HepG2 (cell line): ENCODE results near the gene MAP2K6. TPM values are rescaled to one million over a fixed set of nuclear protein-coding genes. Genes with fewer than 3 reads are reported as not detected.

Experiments used
- ATM ChIP-seq: fragments of 450-650 bp; IDR thresholded peaks from 2 replicates; pipeline ENCODE4 v1.7.1; 2017; ENCODE audit warnings: mild to moderate bottlenecking, borderline replicate concordance
- FOXA1 ChIP-seq, 2 experiments: fragments of 450-650 bp in 1 of 2; sonication (generic) in 1 of 2; formaldehyde crosslinking in 1 of 2; IDR thresholded peaks; 2 replicates each; pipeline versions ENCODE4 v1.4.0 to v1.6.1; 2016 to 2020; ENCODE audit warnings: missing genetic modification reagents in 1 of 2
- GTF3A ChIP-seq: sonication (generic); formaldehyde crosslinking; conservative IDR thresholded peaks from 2 replicates; pipeline ENCODE4 v1.4.0; 2020; ENCODE audit warnings: mild to moderate bottlenecking, missing genetic modification reagents
- HDAC2 ChIP-seq: sonication (generic); formaldehyde crosslinking; IDR thresholded peaks from 2 replicates; pipeline ENCODE4 v1.4.0; 2020; ENCODE audit warnings: missing genetic modification reagents
- HNRNPK ChIP-seq: fragments of 200-400 bp; formaldehyde crosslinking; IDR thresholded peaks from 2 replicates; pipeline ENCODE4 v1.6.1; 2018; ENCODE audit warnings: low read length, low read depth, moderate library complexity, mild to moderate bottlenecking; ENCODE audit not compliant: poor library complexity, severe bottlenecking
- HNRNPLL ChIP-seq: fragments of 200-400 bp; formaldehyde crosslinking; IDR thresholded peaks from 2 replicates; pipeline ENCODE4 v1.6.1; 2017; ENCODE audit warnings: mild to moderate bottlenecking, low read depth, low read length; ENCODE audit not compliant: poor library complexity, severe bottlenecking
- MBNL3 ChIP-seq: fragments of 250-450 bp; sonication (Bioruptor Pico); conservative IDR thresholded peaks from 2 replicates; pipeline ENCODE4 v1.8.0; 2022; ENCODE audit warnings: mild to moderate bottlenecking, inconsistent platforms
- MED1 ChIP-seq: sonication (generic); formaldehyde crosslinking; IDR thresholded peaks from 2 replicates; pipeline ENCODE4 v1.4.0; 2020; ENCODE audit warnings: missing genetic modification reagents
- NFE2L2 ChIP-seq: fragments of 150-350 bp; IDR thresholded peaks from 2 replicates; pipeline ENCODE4 v1.6.1; 2014; ENCODE audit warnings: low read length
- NFYB ChIP-seq: sonication (generic); formaldehyde crosslinking; IDR thresholded peaks from 2 replicates; pipeline ENCODE4 v1.4.0; 2020; ENCODE audit warnings: missing genetic modification reagents
- NR2C2 ChIP-seq: sonication (generic); formaldehyde crosslinking; IDR thresholded peaks from 2 replicates; pipeline ENCODE4 v1.4.0; 2020; ENCODE audit warnings: missing genetic modification reagents, mild to moderate bottlenecking, moderate library complexity, borderline replicate concordance
- PAXIP1 ChIP-seq: sonication (generic); formaldehyde crosslinking; conservative IDR thresholded peaks from 2 replicates; pipeline ENCODE4 v1.4.0; 2020; ENCODE audit warnings: mild to moderate bottlenecking, missing genetic modification reagents, moderate library complexity
- SMC3 ChIP-seq: IDR thresholded peaks from 2 replicates; pipeline ENCODE4 v1.6.1; 2011; ENCODE audit warnings: low read length, improper control_type of control experiment
- SMYD3 ChIP-seq: sonication (generic); formaldehyde crosslinking; IDR thresholded peaks from 2 replicates; pipeline ENCODE4 v1.8.1; 2023; ENCODE audit warnings: mild to moderate bottlenecking, missing genetic modification reagents
- SPEN ChIP-seq: sonication (generic); formaldehyde crosslinking; IDR thresholded peaks from 2 replicates; pipeline ENCODE4 v1.5.1; 2020; ENCODE audit warnings: low read depth, mild to moderate bottlenecking, missing genetic modification reagents
- TCF7 ChIP-seq: sonication (generic); IDR thresholded peaks from 2 replicates; pipeline ENCODE4 v1.6.1; 2016; ENCODE audit warnings: antibody characterized with exemption, low read depth
- ZNF180 ChIP-seq: sonication (generic); formaldehyde crosslinking; IDR thresholded peaks from 2 replicates; pipeline ENCODE4 v1.4.0; 2020; ENCODE audit warnings: low read depth, missing genetic modification reagents, borderline replicate concordance
- ZNF232 ChIP-seq: sonication (generic); formaldehyde crosslinking; IDR thresholded peaks from 2 replicates; pipeline ENCODE4 v1.4.0; 2020; ENCODE audit warnings: missing genetic modification reagents, borderline replicate concordance
- ZNF292 ChIP-seq: sonication (generic); formaldehyde crosslinking; IDR thresholded peaks from 2 replicates; pipeline ENCODE4 v1.8.1; 2022; ENCODE audit warnings: mild to moderate bottlenecking, low read depth, missing genetic modification reagents, borderline replicate concordance
- ZNF432 ChIP-seq: sonication (generic); formaldehyde crosslinking; IDR thresholded peaks from 2 replicates; pipeline ENCODE4 v1.5.0; 2020; ENCODE audit warnings: missing genetic modification reagents, mild to moderate bottlenecking, borderline replicate concordance
- ZNF775 ChIP-seq: sonication (generic); formaldehyde crosslinking; IDR thresholded peaks from 2 replicates; pipeline ENCODE4 v1.4.0; 2020; ENCODE audit warnings: missing genetic modification reagents, mild to moderate bottlenecking, moderate library complexity, borderline replicate concordance
- ZNF780A ChIP-seq: sonication (generic); formaldehyde crosslinking; IDR thresholded peaks from 2 replicates; pipeline ENCODE4 v1.8.0; 2022; ENCODE audit warnings: mild to moderate bottlenecking, missing genetic modification reagents, moderate library complexity
- ZNF850 ChIP-seq: sonication (generic); formaldehyde crosslinking; conservative IDR thresholded peaks from 2 replicates; pipeline ENCODE4 v1.9.0; 2021; ENCODE audit warnings: mild to moderate bottlenecking, missing genetic modification reagents
- polyA plus RNA-seq, 8 experiments: library from polyadenylated mRNA; depleted of rRNA in 3 of 8; stranded (reverse) in 7 of 8; unstranded in 1 of 8; fragments of >200 nt; fragmentation: Illumina TruSeq in 4 of 8; extraction: Trizol in 4 of 8; gene quantifications; 2 replicates each; pipeline versions ENCODE4 v1.2.1 to v1.2.3, GENCODE V29; 2011 to 2016; ENCODE audit warnings: low read depth in 4 of 8, missing spikeins in 1 of 8, mixed read lengths in 1 of 8; ENCODE audit not compliant: insufficient read depth in 1 of 8
- total RNA-seq, 5 experiments: library from RNA; depleted of rRNA; stranded (reverse); fragments of >200 nt; fragmentation: Illumina TruSeq; extraction: Trizol; gene quantifications; 2 replicates each; pipeline ENCODE4 v1.2.3, GENCODE V29; 2016; ENCODE audit warnings: low read depth in 1 of 5
- TF ChIP-seq, protein P1 (sequence below): sonication (generic); formaldehyde crosslinking; IDR thresholded peaks from 2 replicates; pipeline ENCODE4 v1.5.0; 2020; ENCODE audit warnings: missing genetic modification reagents

The MAP2K6 gene
- total and polyA plus RNA-seq, 2 of the 13 experiments (the other 11 are each of a cell fraction or from before 2014, with no cell fraction given) = 5.1 to 33.6 TPM

DNA sequence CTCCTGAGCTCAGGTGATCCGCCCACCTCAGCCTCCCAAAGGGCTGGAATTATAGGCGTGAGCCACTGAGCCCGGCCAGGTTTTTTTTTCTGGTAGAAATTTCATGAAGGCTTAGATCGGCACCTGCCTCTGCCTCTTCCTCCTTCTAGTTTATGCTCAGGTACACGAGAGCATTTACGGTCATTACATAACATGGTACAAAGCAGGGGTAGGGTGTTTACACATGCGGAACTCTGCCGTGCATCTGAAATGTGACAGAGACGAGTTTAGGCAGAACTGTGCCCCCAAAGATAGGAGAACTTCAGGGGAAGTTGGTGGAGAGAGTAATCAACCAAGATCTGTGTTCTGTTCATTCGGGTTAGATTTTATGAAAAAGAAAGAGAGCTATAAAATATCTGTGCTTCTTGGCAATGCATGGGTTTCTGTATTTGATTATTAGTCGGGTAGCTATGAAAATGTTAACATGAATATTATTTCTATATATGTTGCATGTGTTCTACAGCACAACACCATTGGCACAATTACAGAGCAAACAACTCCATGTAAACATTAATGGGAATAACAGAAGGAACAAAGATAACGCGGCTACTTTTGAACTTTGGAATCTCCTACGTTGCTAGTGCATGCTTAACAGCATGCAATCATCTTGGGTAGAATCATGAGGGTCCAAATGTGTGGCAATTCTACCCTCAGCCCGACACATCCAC, 23.5 kb upstream of the MAP2K6 start (continued):
- TF ChIP-seq PAXIP1 (CRISPR knock-in tag) (peak; percentile 76), ZNF232 (CRISPR knock-in tag) (no peak), NR2C2 (CRISPR knock-in tag) (no peak), SMYD3 (CRISPR knock-in tag) (no peak), ZNF850 (CRISPR knock-in tag) (peak; percentile 75; the same call in 1 of the 2 replicates), SMC3 (no peak), HNRNPK (no peak), HNRNPLL (no peak), TCF7 (peak; percentile 51), GTF3A (CRISPR knock-in tag) (no peak), HDAC2 (CRISPR knock-in tag) (no peak), NFYB (CRISPR knock-in tag) (no peak), NFE2L2 (no peak), ZNF180 (CRISPR knock-in tag) (no peak), MBNL3 (no peak), ZNF432 (CRISPR knock-in tag) (no peak), ZNF292 (CRISPR knock-in tag) (no peak), MED1 (CRISPR knock-in tag) (no peak), ZNF780A (CRISPR knock-in tag) (no peak), ZNF775 (0 out of 2 replicates have a peak, but pooled peaks have one; percentile 23), FOXA1 (IDR thresholded peaks at IDR 0.05) (no peak), FOXA1 (CRISPR knock-in tag; IDR thresholded peaks at IDR 0.05) (no peak), ATM (no peak), SPEN (CRISPR knock-in tag) (no peak)
- TF ChIP-seq, protein P1, sequence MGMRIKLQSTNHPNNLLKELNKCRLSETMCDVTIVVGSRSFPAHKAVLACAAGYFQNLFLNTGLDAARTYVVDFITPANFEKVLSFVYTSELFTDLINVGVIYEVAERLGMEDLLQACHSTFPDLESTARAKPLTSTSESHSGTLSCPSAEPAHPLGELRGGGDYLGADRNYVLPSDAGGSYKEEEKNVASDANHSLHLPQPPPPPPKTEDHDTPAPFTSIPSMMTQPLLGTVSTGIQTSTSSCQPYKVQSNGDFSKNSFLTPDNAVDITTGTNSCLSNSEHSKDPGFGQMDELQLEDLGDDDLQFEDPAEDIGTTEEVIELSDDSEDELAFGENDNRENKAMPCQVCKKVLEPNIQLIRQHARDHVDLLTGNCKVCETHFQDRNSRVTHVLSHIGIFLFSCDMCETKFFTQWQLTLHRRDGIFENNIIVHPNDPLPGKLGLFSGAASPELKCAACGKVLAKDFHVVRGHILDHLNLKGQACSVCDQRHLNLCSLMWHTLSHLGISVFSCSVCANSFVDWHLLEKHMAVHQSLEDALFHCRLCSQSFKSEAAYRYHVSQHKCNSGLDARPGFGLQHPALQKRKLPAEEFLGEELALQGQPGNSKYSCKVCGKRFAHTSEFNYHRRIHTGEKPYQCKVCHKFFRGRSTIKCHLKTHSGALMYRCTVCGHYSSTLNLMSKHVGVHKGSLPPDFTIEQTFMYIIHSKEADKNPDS (CRISPR knock-in tag) = peak; percentile 98
